Activated CD4-positive, alpha-beta T cell treated with anti-CD3 and anti-CD28 coated beads for 36 hours (primary cell): ENCODE data around the gene MRTFA. TPM values are rescaled to one million over a fixed set of nuclear protein-coding genes. Genes with fewer than 3 reads are reported as not detected.
A peak's percentile ranks its signal among the peaks of the same experiment; 100 is the strongest.
"Not testable (repeated sequence)": the region's sequence is repeated elsewhere in the genome, so short reads cannot be mapped to it uniquely, and the experiment has no call there.

Experiments used
- ATAC-seq: fragments of 200-7000 bp; cut with Tn5 transposase; one replicate; pipeline ENCODE4 v1.10.0; 2021; ENCODE audit warnings: mild to moderate bottlenecking, moderate library complexity
- CTCF ChIA-PET: fragments of 350-600 bp; sonication (Branson Sonifier 250); formaldehyde crosslinking; loops from one replicate; lab custom pipeline; 2021; ENCODE audit warnings: antibody characterized with exemption; lab: Charles Lee
- POLR2A ChIA-PET: fragments of 350-600 bp; sonication (Branson Sonifier 250); formaldehyde crosslinking; loops from one replicate; lab custom pipeline; 2021; ENCODE audit warnings: antibody characterized with exemption, inconsistent platforms; lab: Charles Lee
- DNase-seq: peaks from one replicate; pipeline ENCODE4 v3.0.0-alpha.2; 2020
- H3K27ac Mint-ChIP-seq: one replicate; pipeline ENCODE4 v1.8.0; 2021; ENCODE audit warnings: mixed read lengths
- H3K27me3 Mint-ChIP-seq: one replicate; pipeline ENCODE4 v1.8.0; 2021; ENCODE audit warnings: mixed read lengths
- H3K36me3 Mint-ChIP-seq: one replicate; pipeline ENCODE4 v1.8.0; 2021; ENCODE audit warnings: low read depth, mixed read lengths
- H3K4me1 Mint-ChIP-seq: one replicate; pipeline ENCODE4 v1.8.0; 2021; ENCODE audit warnings: mixed read lengths
- H3K4me3 Mint-ChIP-seq: one replicate; pipeline ENCODE4 v1.8.0; 2021; ENCODE audit warnings: mild to moderate bottlenecking, moderate library complexity, mixed read lengths
- H3K9me3 Mint-ChIP-seq: one replicate; pipeline ENCODE4 v1.8.0; 2021; ENCODE audit warnings: low read depth, mixed read lengths
- intact Hi-C, 2 experiments: fragments of 100-400 bp; cut with DNase I in 1 of 2; cut with micrococcal nuclease in 1 of 2; formaldehyde crosslinking; loops; one replicate each; pipeline versions ENCODE4 v1.14.2 to v1.15.1; 2022 to 2024; cut with DNase I, micrococcal nuclease
- total RNA-seq, 2 experiments: library from RNA; stranded (reverse); gene quantifications; one replicate each; pipeline ENCODE4 v1.2.3, GENCODE V29; 2021

MRTFA gene
- total RNA-seq, 2 experiments from 2014 or later = 41.0 to 43.2 TPM

- DNase-seq = peak; percentile 40
These were observed 76.0 kb downstream of the MRTFA start for GRCh38 chr22:40560551-40560950.

GRCh38 chr22:40557972-40558371, 78.5 kb downstream of the MRTFA start:
- Mint-ChIP-seq H3K27me3 (no peaks in the 10 kb centered on the region), H3K9me3 (peaks cover 3% of the 10 kb centered on the region), H3K27ac (no peak overlapping the region), H3K36me3 (peaks cover 10% of the 10 kb centered on the region), H3K4me1 (peaks cover 25% of the 10 kb centered on the region), H3K4me3 (no peak overlapping the region)
- no peak for ATAC-seq
- ChIA-PET POLR2A (interaction anchor here (0.7 kb wide), 1 partner anchor 29 kb away, joined by 3 read pairs; no protein-coding TSS in a partner anchor), CTCF (interaction anchor here (0.6 to 1.0 kb wide), 3 partner anchors 26 to 126 kb away, joined by 3 to 6 read pairs (median 3); no protein-coding TSS in a partner anchor)
- intact Hi-C loops = no loop called here
- DNase-seq = no peak

More at GRCh38 chr22:40560551-40560950, 76.0 kb downstream of the MRTFA start:
- no peaks in the 10 kb centered on the region for H3K27me3 Mint-ChIP-seq
- H3K9me3 Mint-ChIP-seq = no peaks in the 10 kb centered on the region
- POLR2A ChIA-PET = no interaction called here
- CTCF ChIA-PET = interaction anchor here (0.6 to 0.8 kb wide), 2 partner anchors 49 to 72 kb away, joined by 3 read pairs; no protein-coding TSS in a partner anchor
- intact Hi-C loops = no loop called here
- peak; percentile 71 for ATAC-seq
- peaks cover 24% of the 10 kb centered on the region for H3K4me1 Mint-ChIP-seq
- peak overlapping the region; percentile 59 for H3K27ac Mint-ChIP-seq
- no peak overlapping the region for H3K4me3 Mint-ChIP-seq
- peaks cover 2% of the 10 kb centered on the region for H3K36me3 Mint-ChIP-seq

- intact Hi-C loops = no loop called here
- no peak for ATAC-seq
- POLR2A ChIA-PET = interaction anchor here (0.6 kb wide), 1 partner anchor 29 kb away, joined by 3 read pairs; no protein-coding TSS in a partner anchor
These were observed 79.9 kb downstream of the MRTFA start for GRCh38 chr22:40556641-40557040.

GRCh38 chr22:40554023-40554422, 82.5 kb downstream of the MRTFA start:
- Mint-ChIP-seq H3K4me1 (peaks cover 10% of the 10 kb centered on the region), H3K9me3 (peaks cover 14% of the 10 kb centered on the region), H3K36me3 (peaks cover 27% of the 10 kb centered on the region)
- H3K27me3 Mint-ChIP-seq, intact Hi-C loops, H3K27ac Mint-ChIP-seq, DNase-seq, POLR2A ChIA-PET, ATAC-seq, H3K4me3 Mint-ChIP-seq: not testable (repeated sequence)
- CTCF ChIA-PET = interaction anchor here (0.6 kb wide), 1 partner anchor 126 kb away, joined by 3 read pairs; no protein-coding TSS in a partner anchor

More at GRCh38 chr22:40556641-40557040, 79.9 kb downstream of the MRTFA start:
- Mint-ChIP-seq H3K4me3 (no peak overlapping the region), H3K27me3 (no peaks in the 10 kb centered on the region), H3K9me3 (peaks cover 14% of the 10 kb centered on the region), H3K36me3 (peaks cover 24% of the 10 kb centered on the region), H3K4me1 (peaks cover 28% of the 10 kb centered on the region), H3K27ac (no peak overlapping the region)
- CTCF ChIA-PET = interaction anchor here (1.1 kb wide), 1 partner anchor 15 kb away, joined by 4 read pairs; no protein-coding TSS in a partner anchor
- DNase-seq = no peak

- intact Hi-C loops = no loop called here
- peaks cover 30% of the 10 kb centered on the region for H3K36me3 Mint-ChIP-seq
These were observed 83.4 kb downstream of the MRTFA start for GRCh38 chr22:40553014-40553554.

GRCh38 chr22:40552070-40552469, 84.4 kb downstream of the MRTFA start:
- POLR2A ChIA-PET = no interaction called here
- no peaks in the 10 kb centered on the region for H3K27me3 Mint-ChIP-seq

More at GRCh38 chr22:40553014-40553554, 83.4 kb downstream of the MRTFA start:
- ATAC-seq (no peak), DNase-seq (no peak)
- Mint-ChIP-seq H3K4me1 (peaks cover 10% of the 10 kb centered on the region), H3K27me3 (no peaks in the 10 kb centered on the region), H3K9me3 (peaks cover 14% of the 10 kb centered on the region), H3K27ac (no peak overlapping the region), H3K4me3 (no peak overlapping the region)
- POLR2A ChIA-PET = no interaction called here
- CTCF ChIA-PET = no interaction called here

GRCh38 chr22:40547729-40548143, 88.8 kb downstream of the MRTFA start:
- no peak overlapping the region for H3K4me3 Mint-ChIP-seq
- ATAC-seq = peak; percentile 55
- peaks cover 13% of the 10 kb centered on the region for H3K4me1 Mint-ChIP-seq
- peaks cover 30% of the 10 kb centered on the region for H3K36me3 Mint-ChIP-seq
- DNase-seq = no peak
- ChIA-PET CTCF (interaction anchor here (0.8 kb wide), 1 partner anchor 24 kb away, joined by 3 read pairs; no protein-coding TSS in a partner anchor), POLR2A (interaction anchor here (0.6 to 1.0 kb wide), 2 partner anchors 25 to 474 kb away, joined by 3 to 10 read pairs; no protein-coding TSS in a partner anchor)
- H3K9me3 Mint-ChIP-seq = peaks cover 8% of the 10 kb centered on the region
- intact Hi-C loops = no loop called here
- no peak overlapping the region for H3K27ac Mint-ChIP-seq
- no peaks in the 10 kb centered on the region for H3K27me3 Mint-ChIP-seq

More at GRCh38 chr22:40552070-40552469, 84.4 kb downstream of the MRTFA start:
- H3K9me3 Mint-ChIP-seq = peaks cover 14% of the 10 kb centered on the region
- H3K4me3 Mint-ChIP-seq = no peak overlapping the region
- DNase-seq (no peak), ATAC-seq (no peak)
- H3K4me1 Mint-ChIP-seq = peaks cover 15% of the 10 kb centered on the region
- intact Hi-C loops = no loop called here
- no peak overlapping the region for H3K27ac Mint-ChIP-seq
- CTCF ChIA-PET = interaction anchor here (0.7 to 1.0 kb wide), 2 partner anchors 49 to 394 kb away, joined by 3 read pairs; no protein-coding TSS in a partner anchor
- peaks cover 35% of the 10 kb centered on the region for H3K36me3 Mint-ChIP-seq

GRCh38 chr22:40544758-40545157, 91.8 kb downstream of the MRTFA start:
- no peaks in the 10 kb centered on the region for H3K27me3 Mint-ChIP-seq
- POLR2A ChIA-PET = no interaction called here
- intact Hi-C loops = loop anchor here in 1 of 2 experiments (5.0 kb wide), 1 partner anchor 48 kb away; no protein-coding TSS in a partner anchor
- DNase-seq = no peak
- CTCF ChIA-PET = interaction anchor here (0.8 to 1.0 kb wide), 2 partner anchors 22 to 92 kb away, joined by 3 to 6 read pairs; partner anchors contain the start of gene MRTFA
- no peaks in the 10 kb centered on the region for H3K9me3 Mint-ChIP-seq
- no peak overlapping the region for H3K27ac Mint-ChIP-seq
- H3K4me3 Mint-ChIP-seq = no peak overlapping the region
- peaks cover 14% of the 10 kb centered on the region for H3K36me3 Mint-ChIP-seq
- no peak for ATAC-seq
- H3K4me1 Mint-ChIP-seq = peaks cover 28% of the 10 kb centered on the region

GRCh38 chr22:40542821-40543540, 93.5 kb downstream of the MRTFA start:
- CTCF ChIA-PET = interaction anchor here (0.7 to 1.8 kb wide), 4 partner anchors 10 to 1676 kb away, joined by 3 to 4 read pairs (median 4); no protein-coding TSS in a partner anchor
- intact Hi-C loops = loop anchor here in 1 of 2 experiments (5.0 kb wide), 1 partner anchor 49 kb away; no protein-coding TSS in a partner anchor
- no peaks in the 10 kb centered on the region for H3K27me3 Mint-ChIP-seq

GRCh38 chr22:40541300-40541699, 95.2 kb downstream of the MRTFA start:
- peaks cover 22% of the 10 kb centered on the region for H3K4me1 Mint-ChIP-seq
- POLR2A ChIA-PET = no interaction called here
- H3K4me3 Mint-ChIP-seq = no peak overlapping the region
- CTCF ChIA-PET = interaction anchor here (0.7 to 1.8 kb wide), 3 partner anchors 15 to 105 kb away, joined by 3 to 5 read pairs (median 4); no protein-coding TSS in a partner anchor
- peaks cover 5% of the 10 kb centered on the region for H3K36me3 Mint-ChIP-seq
- no peak overlapping the region for H3K27ac Mint-ChIP-seq
- no peaks in the 10 kb centered on the region for H3K9me3 Mint-ChIP-seq
- intact Hi-C loops = loop anchor here in 1 of 2 experiments (5.0 kb wide), 1 partner anchor 51 kb away; no protein-coding TSS in a partner anchor
- H3K27me3 Mint-ChIP-seq = no peaks in the 10 kb centered on the region
- peak; percentile 97 for ATAC-seq
- DNase-seq = peak; percentile 42

More at GRCh38 chr22:40542821-40543540, 93.5 kb downstream of the MRTFA start:
- DNase-seq = no peak
- Mint-ChIP-seq H3K4me3 (no peak overlapping the region), H3K36me3 (peaks cover 11% of the 10 kb centered on the region), H3K4me1 (peaks cover 28% of the 10 kb centered on the region), H3K27ac (peak overlapping the region; percentile 34), H3K9me3 (no peaks in the 10 kb centered on the region)
- POLR2A ChIA-PET = interaction anchor here (0.6 kb wide), 1 partner anchor 95 kb away, joined by 3 read pairs; no protein-coding TSS in a partner anchor
- ATAC-seq = no peak

GRCh38 chr22:40540265-40540664, 96.3 kb downstream of the MRTFA start:
- intact Hi-C loops = loop anchor here in 1 of 2 experiments (5.0 kb wide), 1 partner anchor 52 kb away; no protein-coding TSS in a partner anchor
- H3K4me1 Mint-ChIP-seq = peaks cover 27% of the 10 kb centered on the region
- DNase-seq = no peak
- H3K27me3 Mint-ChIP-seq = no peaks in the 10 kb centered on the region
- POLR2A ChIA-PET = interaction anchor here (0.6 kb wide), 1 partner anchor 151 kb away, joined by 3 read pairs; no protein-coding TSS in a partner anchor
- H3K4me3 Mint-ChIP-seq = no peak overlapping the region
- H3K36me3 Mint-ChIP-seq = no peaks in the 10 kb centered on the region
- no peak overlapping the region for H3K27ac Mint-ChIP-seq
- H3K9me3 Mint-ChIP-seq = no peaks in the 10 kb centered on the region
- CTCF ChIA-PET = no interaction called here
- no peak for ATAC-seq
